Measurements from ENCODE around the gene RBPJL.

RBPJL gene

GRCh38 chr20:45361793-45362192 is 55.2 kb downstream of the RBPJL start:
- no peak for DNase-seq (ENCODE audit: low spot score)

- peak; percentile 99 for DNase-seq (ENCODE audit: low spot score)
Observed at GRCh38 chr20:45362804-45363610, 56.4 kb downstream of the RBPJL start, which contains the start of gene SYS1. Gene SYS1, plus strand, starts transcription at chr20:45363156. Its CDS starts 376 bp downstream, at chr20:45363532.

GRCh38 chr20:45363611-45364492 is 57.2 kb downstream of the RBPJL start:
- no peak for DNase-seq (ENCODE audit: low spot score)

- DNase-seq (ENCODE audit: low spot score): no peak
Observed at GRCh38 chr20:45365444-45365970, 58.9 kb downstream of the RBPJL start.

- DNase-seq (ENCODE audit: low spot score): no peak
Observed at GRCh38 chr20:45366192-45366591, 59.6 kb downstream of the RBPJL start.

GRCh38 chr20:45366631-45367030 is 60.0 kb downstream of the RBPJL start:
- no peak for DNase-seq (ENCODE audit: low spot score)

- DNase-seq (ENCODE audit: low spot score): no peak
Observed at GRCh38 chr20:45367126-45367525, 60.5 kb downstream of the RBPJL start.
